HG02943 (cell line): ENCODE data around the gene DXO.
A peak's percentile ranks its signal among the peaks of the same experiment; 100 is the strongest.
"Not testable (repeated sequence)": the region's sequence is repeated elsewhere in the genome, so short reads cannot be mapped to it uniquely, and the experiment has no call there.

Experiments
- ATAC-seq: cut with Tn5 transposase; IDR thresholded peaks from one replicate; pipeline ENCODE4 v1.9.1; 2021; ENCODE audit warnings: mild to moderate bottlenecking, low read depth, moderate library complexity; ENCODE audit not compliant: unreplicated experiment

DXO gene

DNA sequence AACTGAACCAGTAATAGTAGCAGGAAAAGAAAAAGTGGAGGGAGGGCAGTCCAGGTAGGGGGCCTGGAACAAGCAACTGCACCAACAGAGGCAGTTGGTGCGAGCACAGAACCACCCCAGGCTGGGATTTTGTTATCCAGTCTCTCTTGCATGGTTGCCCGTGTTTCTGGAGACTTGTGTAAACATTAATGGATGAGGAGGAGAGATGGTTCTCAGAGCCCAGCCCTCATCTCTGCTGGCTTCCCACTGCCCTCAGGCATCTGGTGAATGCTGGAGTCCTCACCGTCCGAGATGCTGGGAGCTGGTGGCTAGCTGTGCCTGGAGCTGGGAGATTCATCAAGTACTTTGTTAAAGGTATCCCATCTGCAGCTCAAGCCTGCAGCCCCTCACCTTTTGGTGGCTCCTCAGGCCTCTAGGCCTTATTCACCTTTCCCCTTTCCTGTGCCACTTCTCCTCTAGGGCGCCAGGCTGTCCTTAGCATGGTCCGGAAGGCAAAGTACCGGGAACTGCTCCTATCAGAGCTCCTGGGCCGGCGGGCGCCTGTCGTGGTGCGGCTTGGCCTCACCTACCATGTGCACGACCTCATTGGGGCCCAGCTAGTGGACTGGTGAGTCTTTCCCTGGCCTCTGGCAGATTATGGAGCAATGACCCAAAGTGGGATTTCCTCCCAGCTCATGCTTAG, 8.4 kb upstream of the DXO start:
- not testable (repeated sequence) for ATAC-seq

GRCh38 chr6:31979238-31979898, 7.4 kb upstream of the DXO start:
- ATAC-seq, result no peak

- no peak for ATAC-seq
Measured at GRCh38 chr6:31978831-31979230, 6.9 kb upstream of the DXO start.

- ATAC-seq, result no peak
Measured at GRCh38 chr6:31977816-31978431, 6.0 kb upstream of the DXO start.

DNA sequence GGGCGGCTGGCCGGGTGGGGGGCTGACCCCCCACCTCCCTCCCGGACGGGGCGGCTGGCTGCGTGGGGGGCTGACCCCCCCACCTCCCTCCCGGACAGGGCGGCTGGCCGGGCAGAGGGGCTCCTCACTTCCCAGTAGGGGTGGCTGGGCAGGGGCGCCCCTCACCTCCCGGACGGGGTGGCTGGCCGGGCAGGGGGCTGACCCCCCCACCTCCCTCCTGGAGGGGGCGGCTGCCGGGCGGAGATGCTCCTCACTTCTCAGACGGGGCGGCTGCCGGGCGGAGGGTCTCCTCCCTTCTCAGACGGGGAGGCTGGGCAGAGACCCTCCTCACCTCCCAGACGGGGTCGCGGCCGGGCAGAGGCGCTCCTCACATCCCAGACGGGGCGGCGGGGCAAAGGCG, 4.1 kb upstream of the DXO start:
- ATAC-seq, result not testable (repeated sequence)

- ATAC-seq, result no peak
Measured at GRCh38 chr6:31972709-31973350, 892 bp upstream of the DXO start.

GRCh38 chr6:31971279-31971992, 502 bp downstream of the DXO start:
- peak; percentile 6 for ATAC-seq

DNA sequence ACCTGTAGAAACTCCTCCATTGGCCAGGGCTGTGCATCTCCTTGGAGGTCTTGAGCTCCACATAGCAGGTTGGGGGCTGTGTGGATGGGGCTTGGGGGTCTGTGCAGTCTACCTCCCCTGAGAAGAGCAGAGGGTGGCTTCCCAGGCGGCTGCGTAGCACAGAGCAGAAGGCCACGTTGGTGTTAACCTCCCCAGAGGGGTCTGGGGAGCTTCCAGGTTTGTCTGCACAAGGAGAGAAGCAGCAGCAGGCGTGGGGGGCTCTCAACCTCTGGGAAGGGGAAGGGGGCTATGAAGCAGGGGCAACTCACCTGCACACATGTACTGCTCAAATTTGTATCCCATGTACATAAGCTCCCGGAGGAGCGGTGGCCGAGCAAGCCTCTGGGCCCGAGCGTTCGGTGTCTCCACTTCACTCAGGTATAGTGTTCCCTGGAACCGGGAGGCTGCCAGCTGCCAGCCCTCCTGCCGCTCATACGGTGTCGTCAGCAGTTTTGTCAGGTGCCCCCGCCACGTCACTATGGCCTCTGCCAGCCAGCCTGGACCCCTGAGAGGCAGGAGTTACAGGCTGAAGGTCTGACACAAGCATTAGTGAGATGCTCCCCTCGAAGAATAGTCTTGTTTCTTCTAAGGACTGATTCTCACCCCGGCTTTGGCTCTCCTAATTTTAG, 1.2 kb downstream of the DXO start:
- no peak for ATAC-seq

DNA sequence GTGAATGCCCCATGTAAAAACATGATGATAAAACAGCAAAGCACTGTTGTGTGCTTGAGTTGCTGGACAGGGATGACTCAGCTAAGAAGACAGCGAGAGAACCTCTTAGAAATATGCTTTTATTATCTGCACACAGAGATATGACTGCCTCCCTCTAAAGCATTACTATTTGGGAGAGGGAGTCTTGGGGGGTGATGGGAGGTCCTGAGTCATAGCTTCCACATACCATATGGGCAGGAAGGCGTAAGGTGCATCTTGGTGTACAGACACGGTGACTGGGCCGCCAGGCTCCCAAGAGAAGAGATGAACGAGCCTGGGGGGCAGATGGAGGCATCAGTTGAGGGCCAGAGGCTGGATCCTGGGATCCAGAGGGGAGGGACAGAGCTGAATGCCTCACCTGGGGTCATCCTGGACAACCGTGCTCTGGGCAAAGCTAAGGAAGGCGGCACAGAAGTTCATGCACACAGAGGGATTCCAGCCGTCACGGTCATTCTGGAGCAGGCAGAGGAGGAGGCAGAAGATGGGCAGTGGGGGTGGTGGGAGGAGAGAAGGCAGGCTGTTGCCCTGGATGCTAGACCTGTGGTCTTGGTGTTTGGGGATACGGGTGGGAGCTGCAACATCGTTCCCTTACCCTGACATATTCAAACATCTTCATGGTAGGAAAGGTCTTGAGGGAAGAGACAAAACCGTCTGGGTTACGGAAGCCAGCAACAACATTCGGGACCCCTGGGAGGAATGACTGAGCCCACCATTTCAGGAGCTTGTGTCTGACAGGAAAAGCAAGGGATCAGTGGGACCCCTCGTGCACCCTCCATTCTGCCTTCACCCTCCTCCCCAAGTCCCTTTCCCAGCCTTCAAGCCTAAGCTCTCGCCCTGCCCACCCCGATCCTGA, 2.0 kb downstream of the DXO start:
- ATAC-seq, result no peak

GRCh38 chr6:31968791-31969711, 2.9 kb downstream of the DXO start:
- no peak for ATAC-seq

DNA sequence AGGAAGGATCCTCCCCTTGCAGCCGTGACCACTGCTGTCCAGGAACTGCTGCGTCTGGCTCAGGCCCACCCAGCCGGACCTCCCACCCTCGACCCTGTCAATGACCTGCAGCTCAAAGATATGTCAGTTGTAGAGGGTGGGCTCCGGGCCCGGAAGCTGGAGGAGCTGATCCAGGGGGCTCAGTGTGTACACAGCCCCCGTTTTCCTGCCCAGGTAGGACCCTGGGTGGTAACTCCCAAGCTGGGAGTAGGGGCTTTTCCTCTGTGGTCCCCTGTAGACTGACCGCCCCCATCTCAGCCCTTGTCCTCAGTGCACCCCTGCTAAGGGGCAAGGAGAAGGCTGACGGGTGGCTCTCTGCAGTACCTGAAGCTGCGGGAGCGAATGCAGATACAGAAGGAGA, 3.6 kb downstream of the DXO start:
- ATAC-seq, result no peak

GRCh38 chr6:31967926-31968320, 4.0 kb downstream of the DXO start:
- ATAC-seq, result no peak

GRCh38 chr6:31966997-31967925, 4.7 kb downstream of the DXO start:
- ATAC-seq, result no peak

DNA sequence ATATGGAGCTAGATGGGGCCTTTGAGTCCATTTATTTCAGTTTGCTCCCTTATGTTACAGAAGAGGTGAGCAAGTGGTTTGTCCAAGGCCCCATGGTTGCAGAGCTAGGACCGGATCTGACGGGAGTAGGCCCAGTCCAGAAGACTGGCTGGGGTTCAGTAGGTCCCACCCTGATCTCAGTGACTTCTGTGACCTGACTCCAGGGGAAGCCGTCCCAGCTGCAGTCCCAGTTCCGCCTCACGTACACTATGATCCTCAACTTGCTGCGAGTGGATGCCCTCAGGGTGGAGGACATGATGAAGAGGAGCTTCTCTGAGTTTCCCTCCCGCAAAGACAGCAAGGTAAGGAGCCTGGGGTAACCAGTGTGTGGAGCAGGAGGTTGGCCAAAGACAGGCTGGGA, 5.4 kb downstream of the DXO start:
- ATAC-seq, result no peak

- ATAC-seq, result no peak
Measured at GRCh38 chr6:31965700-31966099, 6.2 kb downstream of the DXO start.

DNA sequence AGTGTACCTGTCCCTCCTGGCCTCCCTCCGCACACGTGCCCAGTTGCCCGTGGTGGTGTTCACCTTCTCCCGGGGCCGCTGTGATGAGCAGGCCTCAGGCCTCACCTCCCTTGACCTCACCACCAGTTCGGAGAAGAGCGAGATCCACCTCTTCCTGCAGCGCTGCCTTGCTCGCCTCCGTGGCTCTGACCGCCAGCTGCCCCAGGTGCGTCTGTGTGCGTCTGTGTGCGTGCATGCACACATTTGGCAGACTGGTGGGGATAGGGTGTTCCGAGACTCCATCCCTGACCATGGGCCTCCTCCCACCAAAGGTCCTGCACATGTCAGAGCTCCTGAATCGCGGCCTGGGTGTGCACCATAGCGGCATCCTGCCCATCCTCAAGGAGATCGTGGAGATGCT, 8.0 kb downstream of the DXO start:
- ATAC-seq, result no peak

DNA sequence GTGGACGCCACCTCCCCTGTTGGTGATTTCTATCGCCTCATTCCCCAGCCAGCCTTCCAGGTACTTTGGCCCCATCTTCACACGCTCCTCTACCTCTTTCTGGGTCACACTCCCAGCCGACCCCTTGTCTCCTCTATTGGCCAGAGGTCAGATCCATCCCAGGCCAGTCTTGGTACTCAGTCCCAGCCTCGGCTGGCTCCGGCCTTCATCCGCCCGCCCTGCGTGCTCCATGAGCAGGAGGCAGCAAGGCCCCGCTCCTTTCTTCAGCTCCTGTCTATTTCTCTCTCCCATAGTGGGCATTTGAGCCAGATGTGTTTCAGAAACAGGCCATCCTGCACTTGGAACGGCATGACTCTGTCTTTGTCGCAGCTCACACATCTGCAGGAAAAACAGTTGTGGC, 10.3 kb downstream of the DXO start:
- ATAC-seq, result no peak
